HG03045 (cell line): ENCODE measurements around the gene PRXL2B.

ENCODE experiments used
- ATAC-seq: cut with Tn5 transposase; IDR thresholded peaks from one replicate; pipeline ENCODE4 v1.9.1; 2021; ENCODE audit warnings: mild to moderate bottlenecking, moderate library complexity; ENCODE audit not compliant: unreplicated experiment

PRXL2B gene

DNA sequence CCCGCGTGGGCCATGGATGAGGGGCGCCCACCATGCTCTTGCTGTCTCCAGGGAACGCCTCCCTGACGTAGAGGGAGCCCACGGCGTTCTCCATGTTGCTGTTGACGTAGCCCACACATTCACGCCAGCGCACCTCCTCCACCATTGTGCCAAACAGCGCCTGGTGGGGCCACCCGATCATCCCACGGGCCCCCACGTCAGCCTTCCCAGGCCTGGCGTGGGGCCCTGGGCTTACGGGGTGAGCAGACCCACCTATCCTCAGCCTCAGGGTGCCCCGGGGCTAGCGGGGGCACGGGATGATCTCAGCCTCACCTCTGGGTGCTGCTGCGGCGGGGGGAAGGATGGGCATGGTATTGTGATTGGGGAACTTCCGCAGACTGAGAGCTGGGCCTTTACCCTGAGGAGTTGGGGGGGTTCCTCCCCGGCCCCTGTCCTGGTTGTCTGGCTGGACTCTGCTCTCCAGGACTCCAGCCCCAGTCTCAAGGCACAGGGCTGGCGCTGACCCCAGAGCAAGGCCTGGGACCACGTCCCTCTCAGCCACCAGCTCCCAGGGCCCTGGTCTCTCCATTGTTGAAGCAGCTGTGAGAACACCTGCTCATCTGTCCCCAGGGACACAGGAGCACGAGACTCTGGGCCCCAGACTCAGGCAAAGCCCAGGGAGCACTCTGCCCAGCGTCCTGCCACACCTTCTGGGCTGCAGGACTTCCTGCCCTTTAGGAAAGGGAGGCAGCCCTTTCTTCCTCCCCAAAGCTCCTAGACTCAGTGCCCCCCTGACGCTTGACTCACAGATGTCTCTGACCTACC lies 10.2 kb downstream of the PRXL2B start:
- no peak for ATAC-seq

DNA sequence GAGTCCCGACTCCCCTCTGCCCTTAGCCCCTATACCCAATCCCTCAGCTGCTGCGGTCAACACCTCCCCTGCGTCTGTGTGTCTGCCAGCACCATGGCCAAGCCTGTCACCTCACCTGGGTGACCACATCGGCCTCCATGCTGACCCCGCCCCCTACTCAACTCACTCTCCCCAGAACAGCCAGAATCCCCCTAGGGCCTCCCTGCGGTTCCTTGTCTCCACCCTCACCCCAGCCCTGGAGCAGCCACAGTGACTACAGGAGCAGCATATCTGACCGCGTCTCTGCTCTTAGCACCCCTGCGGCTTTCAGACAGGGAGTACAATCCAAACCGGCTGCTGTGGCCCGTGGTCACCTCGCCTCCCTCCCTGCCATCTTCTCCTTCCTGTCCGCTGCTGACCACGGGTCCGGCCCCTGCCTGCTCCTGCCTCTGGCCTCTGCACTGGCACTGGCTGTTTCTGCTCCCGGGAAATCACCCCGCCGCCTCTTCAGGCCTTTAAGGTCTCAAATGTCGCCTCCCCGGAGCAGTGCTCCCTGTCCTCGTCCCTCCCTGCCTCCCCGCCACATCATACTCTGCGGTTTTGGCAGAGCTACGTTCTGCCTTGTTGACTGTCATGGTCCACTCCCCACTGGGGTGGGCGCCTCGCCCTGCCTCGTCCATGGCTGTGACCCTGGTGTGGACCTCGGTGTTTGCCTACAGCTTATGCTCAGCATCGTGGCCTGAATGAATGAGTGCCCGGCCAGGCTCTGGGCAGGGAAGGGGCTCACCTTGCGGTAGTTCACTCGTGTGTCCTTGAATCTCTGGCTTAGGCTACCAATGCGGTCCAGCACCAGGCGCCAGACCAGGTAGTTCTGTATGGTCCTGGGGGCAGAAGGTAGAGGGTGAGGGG lies 11.1 kb downstream of the PRXL2B start:
- ATAC-seq, result no peak

DNA sequence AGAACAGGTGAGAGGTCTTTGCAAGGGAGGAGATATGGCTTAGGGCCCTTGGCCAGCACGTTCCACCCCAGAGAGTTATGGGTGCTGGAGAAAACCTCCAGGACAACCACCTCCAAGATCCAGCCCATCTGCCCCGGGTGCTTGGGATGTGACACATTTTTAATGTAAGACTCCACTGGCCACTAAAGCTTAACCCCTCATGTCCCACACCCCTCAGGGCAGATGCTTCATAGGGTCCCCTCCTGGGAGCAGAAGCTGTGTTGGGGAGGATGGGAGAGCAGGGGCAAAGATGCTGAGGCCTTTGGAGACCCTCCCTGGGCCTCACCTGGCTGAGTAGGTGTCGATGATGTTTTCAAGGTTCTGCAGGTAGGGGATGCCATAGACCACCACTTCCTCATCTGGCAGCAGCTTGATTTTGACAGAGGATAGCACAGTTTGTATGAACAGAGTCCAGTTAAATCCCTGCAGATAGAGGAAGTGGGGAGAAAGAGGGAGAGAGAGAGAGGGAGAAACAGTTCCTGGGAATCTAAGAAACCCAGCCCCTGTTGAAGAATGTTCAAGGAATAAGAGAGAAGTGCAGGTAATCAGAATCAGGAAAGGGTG lies 11.9 kb downstream of the PRXL2B start:
- no peak for ATAC-seq

DNA sequence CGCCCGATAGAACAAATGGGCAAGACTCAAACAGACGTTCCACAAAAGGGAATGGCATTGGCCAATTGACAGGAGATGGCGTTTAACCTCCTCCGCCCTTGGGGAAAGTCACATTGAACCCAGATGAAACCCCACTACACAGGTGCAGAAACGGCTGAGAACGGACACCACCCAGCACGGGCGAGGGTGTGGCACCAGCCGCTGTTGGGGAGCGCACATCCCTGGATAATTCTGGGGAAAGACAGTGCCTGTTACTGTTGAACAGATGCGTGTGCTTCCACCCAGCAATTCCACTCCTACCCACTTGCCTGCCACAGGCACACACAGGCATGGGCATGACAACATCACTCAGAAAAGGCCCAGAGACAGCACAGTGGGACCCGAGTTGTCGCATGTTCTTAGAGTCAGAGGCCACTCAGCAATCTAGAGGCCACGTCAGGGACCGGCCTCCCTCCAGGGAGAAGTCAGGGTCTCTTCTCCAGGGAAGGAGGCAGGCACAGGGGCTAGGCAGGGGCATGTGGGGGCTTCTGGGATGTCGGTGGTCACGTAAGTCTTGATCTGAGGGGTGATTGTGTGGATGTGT lies 15.2 kb downstream of the PRXL2B start:
- no peak for ATAC-seq

DNA sequence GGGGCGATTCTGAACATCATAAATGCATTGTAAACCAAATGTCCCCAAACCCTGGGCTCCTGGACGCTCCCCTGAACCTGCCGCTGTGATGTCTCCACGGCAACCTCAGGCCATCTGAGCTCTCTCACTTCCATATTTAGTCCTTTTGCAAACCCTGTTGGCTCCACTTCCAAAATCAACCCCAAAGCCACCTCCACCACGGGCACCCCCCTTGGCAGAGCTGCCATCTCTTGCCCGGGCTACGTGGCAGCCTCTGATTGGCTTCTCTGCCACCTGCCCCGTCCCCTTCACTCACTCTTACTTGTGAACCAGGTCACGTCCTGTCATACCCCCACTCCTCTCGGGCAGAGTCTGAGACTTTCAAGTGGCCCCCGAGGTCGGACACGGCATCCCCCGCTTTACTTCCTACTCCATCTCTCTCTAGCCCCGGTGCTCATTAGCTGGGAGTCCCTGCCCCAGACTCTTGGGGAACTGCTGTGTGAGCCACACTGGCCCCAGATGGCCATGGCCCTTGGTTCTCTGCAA lies 15.8 kb downstream of the PRXL2B start:
- ATAC-seq, result no peak

DNA sequence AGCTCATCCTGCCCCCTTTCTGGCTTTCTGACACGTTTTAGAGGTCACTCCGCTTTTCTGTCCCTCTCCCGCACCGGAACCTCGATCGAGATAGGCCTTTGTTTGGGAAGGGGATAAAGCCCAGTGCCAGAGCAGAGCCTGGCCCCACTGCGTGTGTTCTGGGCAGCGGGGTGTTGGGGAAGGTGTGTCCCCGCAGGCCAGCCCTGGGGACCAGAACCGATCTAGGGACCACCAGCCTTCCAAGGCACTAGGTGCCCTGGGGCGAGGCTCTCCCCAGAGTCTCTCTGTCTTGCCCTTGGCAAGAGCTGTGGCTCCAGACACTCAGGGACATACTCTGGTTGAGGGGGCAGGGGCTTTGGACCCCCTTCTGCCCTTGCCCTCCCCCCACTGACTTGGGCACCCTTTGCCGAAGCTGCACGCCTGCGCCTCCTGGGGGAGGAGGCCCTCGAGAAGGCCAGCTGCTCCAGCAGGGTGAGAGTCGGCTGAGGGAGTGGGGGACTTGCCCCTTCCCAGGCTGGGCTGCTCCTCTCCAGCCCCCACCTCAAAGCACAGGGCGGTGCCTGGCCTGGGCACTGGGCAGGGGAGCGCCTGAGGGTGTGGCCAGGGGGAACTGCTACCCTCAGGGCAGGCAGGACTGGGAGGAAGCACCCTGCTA lies 16.4 kb downstream of the PRXL2B start:
- no peak for ATAC-seq

DNA sequence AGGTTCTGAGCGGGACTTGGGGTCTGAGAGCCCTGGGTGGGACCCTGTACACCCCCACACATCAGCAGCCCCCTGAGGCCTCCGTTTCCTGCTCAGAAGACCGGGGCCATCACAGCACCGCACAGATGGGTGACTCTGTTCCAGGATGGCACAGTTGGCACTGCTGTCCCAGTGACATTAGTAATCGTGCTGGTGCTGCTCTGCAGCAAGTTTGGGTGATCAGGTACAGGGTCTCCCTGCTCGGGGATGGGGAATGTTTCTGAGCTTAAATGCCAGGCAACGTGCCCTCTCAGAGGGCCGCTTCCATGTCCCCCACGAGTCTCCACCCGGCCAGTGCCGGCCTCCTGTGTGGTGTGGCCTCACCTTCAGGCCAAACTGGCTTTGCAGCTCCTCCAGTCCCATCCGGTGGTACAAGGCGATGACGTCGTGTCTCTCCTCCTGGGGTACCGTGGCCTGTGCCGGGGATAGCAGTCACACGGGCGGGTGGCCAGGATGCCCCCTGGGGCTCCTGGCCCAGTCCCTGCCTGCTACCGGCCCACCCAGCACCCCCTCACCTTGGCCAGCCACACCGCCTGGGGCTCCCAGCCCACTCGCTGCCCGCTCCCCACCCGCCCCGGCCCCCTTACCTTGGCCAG lies 17.1 kb downstream of the PRXL2B start:
- no peak for ATAC-seq

DNA sequence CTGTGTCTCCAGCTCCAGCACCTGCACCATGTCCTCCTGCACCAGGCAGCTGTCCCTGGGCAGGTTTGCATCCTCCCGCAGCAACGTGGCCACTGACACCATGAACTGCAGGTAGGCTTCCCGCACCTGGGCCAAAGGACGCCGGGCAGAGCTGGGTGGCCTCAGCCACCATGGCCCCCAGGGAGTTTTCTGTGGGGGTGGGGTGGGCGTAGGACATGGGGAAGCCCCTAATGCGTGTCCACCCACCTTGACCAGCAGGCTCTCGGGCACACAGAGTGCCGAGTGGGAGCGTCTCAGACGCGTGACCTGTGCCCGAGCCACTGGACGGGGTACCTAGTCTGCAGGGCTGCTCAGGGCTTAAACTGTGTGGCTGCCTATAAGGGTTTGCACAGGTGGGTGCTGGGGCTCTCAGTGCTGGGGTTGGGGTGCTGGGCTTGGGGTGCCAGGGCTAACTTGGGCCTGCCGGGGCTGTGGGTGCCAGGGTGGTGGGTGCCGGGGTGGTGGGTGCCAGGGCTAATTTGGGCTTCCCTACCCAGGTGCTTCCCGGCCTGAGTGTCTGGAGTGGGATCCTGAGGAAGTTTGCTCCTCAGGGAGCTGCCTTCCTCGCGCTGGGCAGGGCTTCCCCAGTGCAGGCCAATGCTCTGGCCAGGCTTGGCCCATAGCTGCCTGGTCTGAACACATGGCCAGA lies 17.7 kb downstream of the PRXL2B start:
- ATAC-seq, result no peak

DNA sequence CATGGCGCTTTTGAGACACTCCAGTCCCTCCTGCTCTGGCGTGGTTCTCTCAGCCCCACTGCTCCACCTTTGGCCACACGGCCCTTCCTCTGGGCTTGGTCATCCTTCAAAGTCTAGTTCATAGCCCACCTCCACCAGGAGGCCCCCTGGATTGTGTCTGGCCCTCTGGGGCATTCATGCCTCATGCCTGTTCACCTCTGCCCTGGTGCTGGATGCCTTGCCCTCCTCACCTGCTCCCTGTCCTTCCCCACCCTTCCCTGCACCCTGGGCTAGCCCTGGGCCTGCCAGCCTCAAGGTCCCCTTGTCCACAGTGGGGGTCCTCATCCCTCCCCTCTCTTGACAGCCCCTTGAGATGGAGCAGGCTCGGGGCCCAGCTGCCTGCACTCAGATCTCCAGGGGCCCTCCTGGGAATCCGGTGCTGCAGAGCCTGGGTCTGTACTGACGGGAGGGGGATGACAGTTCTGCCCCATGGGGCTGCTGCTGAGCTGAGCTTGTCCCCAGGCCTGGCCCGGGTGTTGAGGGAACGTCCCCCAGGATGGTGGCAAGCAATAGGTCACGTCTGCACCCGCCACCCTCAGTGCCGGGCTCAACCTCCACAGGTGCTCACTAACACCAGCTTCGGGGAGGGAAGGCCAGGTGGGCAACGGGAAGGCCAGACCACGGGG lies 18.4 kb downstream of the PRXL2B start:
- ATAC-seq, result no peak

DNA sequence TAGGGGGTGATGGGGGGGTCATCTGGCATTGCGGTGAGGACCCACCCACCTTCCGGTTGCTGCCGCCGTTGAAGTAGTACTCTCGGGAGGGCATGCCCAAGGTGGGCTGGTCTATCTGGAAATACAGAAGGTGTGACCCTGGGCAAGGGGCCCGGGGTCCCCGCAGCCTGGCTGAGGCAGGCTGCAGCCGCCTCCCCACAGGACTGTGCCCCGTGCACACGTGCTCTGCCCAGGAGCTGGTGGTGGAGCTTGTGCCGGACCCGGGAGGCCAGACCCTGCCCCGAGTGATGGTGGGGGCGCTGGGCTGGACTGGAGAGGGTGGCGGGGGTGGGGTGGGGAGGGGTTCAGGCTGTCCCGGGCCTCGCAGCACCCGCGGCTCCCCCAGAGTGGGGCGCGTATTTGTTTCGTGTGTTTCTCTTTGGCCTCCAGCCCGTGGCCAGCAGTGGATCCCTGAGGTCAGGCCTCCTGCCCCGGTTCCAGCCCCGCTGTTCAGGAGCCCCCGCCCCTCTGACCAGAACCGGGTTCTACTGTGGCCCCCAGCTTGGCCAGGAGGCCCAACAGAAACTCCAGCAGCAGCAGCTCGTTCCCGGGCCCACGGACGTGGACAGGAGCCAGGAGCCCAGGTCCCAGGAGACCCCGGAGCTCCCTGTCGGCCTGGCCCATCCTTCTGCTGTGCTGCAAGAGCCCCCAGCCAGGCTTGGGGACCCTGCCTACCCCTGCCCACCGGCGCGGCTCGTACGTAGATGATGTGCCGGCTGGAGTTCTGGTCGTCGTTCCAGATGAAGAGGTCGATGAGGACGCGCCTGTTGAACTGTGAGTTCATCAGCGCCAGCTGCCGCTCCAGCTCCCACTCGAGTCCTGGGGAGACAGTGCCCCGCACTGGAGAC lies 19.2 kb downstream of the PRXL2B start:
- no peak for ATAC-seq

DNA sequence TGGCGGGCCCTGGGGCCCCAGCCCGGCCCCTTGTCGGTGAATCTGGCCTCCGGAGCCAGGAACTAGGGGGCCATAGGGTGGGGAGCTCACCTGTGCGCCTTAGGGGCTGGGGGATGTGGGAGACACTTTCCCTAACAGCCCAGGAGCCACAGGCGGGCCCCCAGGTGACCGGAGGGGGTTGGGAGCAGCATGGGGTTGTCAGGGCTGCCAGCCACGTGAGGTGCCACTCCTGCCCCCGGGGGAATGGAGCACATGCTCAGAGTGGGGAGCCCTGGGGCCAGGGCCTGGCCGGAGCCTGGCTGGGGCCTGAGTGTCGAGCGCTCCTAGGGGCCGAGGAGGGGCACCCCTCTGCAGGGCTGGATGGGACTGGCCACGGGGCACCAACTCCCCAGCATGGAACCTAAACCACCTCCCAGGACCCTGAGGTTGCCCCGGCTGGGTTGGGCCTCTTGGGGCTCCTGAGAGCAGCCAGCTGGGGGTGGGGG lies 19.9 kb downstream of the PRXL2B start:
- ATAC-seq, result no peak

DNA sequence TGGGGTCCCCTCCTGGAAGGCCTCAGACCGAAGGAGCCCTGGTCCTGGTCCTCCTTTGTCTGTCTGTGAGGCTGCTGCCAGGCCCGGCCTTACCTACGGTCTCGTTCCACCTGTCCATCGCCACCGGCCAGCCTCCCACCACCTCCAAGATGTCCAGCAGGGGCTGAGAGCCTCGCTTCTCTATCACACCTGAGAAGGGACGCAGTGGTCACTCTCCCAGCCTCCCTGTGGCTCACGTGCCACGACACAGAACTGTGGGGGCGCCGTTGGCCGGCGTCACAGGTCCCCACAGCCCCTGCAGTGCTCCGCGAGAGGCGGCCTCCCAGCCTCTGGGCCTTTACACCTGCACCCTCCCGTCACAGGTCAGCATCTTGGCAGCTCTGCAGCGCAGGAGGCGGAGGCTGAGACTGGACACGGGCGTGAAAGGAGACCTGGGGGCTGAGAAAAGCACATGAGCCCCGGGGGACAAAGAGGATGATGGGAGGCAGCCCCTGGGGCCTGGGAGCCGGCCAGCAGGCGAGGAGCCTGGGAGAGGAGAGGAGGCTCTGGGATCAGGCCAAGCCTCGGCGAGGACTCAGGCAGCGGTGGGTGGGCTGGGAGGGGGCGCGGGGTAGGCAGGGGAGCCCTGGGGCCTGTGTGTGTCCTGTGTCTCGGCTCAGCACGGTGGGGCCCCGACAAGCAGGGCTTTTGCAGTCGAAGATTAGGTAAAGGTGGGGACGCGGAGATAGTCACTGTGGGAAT lies 20.5 kb downstream of the PRXL2B start:
- no peak for ATAC-seq

DNA sequence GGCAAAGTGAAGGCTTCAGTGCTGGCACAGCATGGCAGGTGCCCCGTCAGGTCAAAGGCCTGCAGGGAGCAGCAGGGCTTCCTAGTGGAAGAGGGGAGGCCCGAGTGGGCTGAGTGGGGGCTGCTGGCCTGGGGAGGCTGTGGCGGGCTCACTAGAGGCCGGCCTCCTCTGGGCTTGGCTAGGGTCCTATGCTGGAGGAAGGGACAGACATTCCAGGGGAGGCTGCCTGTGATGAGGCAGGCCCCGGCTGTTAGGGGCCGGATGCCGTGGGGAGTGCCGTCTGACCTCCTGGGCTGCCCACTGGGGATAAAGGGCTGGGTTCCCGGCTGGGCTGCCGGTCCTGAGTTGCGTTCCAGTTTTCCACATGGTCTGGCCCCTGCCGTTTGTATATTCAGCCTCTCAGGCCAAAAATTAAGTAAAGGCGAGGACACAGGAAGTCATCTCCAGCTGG lies 21.1 kb downstream of the PRXL2B start:
- ATAC-seq, result no peak

DNA sequence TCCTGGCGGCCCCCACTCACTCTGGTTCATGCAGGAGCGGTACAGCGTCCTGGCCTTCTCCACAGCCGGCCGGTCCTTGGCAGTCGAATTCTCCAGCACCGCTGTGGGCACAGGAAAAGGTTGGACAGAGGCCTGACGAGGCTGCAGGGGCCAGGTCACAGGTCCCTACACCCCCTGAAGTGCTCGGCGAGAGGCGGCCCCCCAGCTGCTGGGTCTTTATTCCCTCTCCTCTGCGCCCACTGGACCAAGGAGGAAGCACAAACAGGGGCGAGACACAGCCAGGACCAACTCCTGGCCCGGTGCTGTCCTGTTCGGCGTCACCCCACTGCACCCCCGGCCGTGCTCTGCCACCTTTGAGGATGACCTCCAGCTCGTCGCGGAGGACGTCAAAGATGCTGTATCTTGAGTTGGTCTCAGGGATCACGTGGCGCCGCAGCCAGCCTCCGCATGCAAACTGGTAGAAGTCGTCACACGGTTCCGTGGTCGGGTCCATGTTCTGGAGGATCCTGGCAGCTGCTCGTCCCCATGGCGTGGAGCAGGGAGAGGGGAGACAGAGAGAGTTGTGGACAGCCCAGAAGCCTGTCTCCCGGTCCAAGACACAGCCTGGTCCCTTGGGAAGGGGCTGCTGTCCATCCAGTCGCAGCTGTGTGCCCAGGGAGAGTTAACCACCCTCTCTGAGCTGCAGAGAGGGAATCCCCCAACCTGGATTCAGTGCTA lies 22.9 kb downstream of the PRXL2B start:
- no peak for ATAC-seq

DNA sequence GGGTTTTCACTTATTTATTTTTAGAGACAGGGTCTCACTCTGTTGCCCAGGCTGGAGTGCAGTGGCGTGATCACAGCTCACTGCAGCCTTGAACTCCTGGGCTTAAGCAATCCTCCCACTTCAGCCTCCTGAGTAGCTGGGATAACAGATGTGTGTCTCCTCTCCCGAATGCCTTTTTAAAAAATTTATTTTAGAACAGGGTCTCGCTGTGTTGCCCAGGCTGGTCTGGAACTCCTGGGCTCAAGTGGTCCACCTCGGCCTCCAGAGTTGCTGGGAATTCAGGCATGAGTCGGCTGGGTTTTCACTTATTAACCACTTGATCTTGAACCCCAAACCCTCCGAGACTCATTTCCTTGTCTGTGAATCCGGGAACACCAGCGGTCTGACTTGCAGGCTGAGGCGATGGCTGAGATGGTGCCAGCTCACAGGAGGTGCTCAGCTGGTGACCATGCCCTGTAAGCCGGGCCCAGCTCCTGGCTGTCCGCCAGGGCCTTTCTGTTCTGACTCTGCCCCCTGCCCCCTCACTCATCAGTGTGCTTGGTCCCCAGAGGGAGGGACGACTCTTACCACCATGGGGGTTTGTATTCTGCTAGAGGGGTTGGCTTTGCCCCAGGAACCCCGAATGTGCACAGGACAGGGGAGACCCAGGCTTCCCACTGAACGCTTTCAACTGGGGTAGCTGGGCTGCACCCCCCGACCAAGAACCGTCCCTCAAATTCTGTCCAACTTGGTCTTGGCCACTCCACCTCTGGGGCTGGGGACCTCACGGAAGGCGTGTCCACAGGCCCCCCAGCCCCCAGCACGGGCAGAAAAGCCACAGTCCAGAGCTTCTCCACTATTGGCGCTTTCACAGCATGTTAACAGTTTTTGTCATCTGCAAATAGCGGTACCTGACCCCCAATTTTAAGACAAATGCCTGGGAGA lies 23.7 kb downstream of the PRXL2B start:
- no peak for ATAC-seq
